Measurements from ENCODE around the gene KCNMA1.

Gene KCNMA1

DNA sequence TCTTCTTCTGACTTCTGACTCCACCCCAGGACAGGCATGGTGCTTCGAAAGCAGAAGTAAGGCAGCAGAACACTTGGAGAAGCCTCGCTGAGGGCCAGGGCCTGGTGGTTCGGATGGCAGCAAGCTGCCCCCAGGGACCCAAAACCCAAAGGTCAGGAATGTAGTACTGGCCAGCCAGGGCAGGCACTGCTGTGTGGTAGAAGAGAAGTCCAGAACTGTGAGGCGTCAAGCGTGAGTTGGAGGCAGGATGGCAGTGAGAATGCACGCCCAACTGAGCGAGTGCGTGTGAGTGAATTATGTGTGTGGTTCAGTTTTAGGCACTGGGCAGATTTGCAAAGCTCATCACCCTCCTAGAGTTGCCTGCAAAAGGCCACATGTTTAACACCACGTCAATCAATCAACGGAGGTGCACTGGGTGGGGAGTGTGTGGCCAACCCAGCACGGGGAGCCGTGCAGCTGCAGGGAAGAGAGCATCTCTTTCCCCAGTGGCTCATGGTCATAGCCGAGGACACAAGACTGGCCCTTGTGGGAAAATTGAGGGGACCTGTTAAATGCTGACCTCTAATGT lies 144.3 kb downstream of the KCNMA1 start:
- no peaks in the 10 kb centered on the region for H3K27me3 ChIP-seq (ENCODE audit: control insufficient read depth, insufficient read depth, low read length)
- WGBS (ENCODE audit: insufficient coverage, insufficient read length), result no CpG with 5 or more reads among the region's 13 CpGs
- no peak overlapping the region for H3K4me3 ChIP-seq (ENCODE audit: low read length)
- H3K4me1 ChIP-seq (ENCODE audit: control insufficient read depth, insufficient read depth, low read length), result peaks cover 2% of the 10 kb centered on the region; the same call in 1 of the 2 replicates
- DNase-seq (ENCODE audit: low read depth, low spot score), result no peak
- no peaks in the 10 kb centered on the region for H3K36me3 ChIP-seq (ENCODE audit: control insufficient read depth, insufficient read depth, low read length)
- no peaks in the 10 kb centered on the region for H3K9me3 ChIP-seq (ENCODE audit: control insufficient read depth, insufficient read depth, low read length)
- H3K27ac ChIP-seq (ENCODE audit: low read length), result no peak overlapping the region

DNA sequence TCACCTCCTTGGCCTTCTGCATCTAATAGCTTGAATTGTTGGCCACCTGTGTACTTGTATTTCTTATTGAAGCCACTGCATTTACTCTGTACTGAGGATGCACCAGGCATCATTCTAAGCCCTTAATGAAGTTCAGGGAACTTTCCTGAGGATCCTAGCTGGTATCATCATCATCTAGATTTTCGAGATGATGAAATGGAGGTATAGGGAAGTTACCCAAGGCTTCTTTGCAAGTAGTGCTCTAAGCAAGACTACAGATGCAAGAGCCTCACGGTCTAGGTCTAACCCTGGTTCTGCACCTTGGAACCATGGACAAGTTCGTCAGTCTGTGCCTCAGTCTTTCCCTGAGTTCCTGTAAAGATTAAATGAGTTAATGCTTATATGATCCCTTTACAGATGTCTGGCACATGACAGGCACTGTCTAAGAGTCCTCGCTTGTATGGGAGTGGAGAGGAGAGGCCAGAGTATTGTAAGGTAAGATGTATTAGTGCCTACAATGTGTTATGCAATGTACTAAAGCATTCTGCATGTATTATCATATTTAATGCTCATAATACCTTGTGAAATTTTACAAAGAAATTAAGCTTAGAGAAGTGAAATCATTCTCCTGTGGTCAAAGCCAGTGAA lies 145.1 kb downstream of the KCNMA1 start:
- Histone ChIP-seq H3K4me1 (ENCODE audit: control insufficient read depth, insufficient read depth, low read length) (peaks cover 2% of the 10 kb centered on the region; the same call in 1 of the 2 replicates), H3K9me3 (ENCODE audit: control insufficient read depth, insufficient read depth, low read length) (no peaks in the 10 kb centered on the region), H3K27ac (ENCODE audit: low read length) (no peak overlapping the region), H3K27me3 (ENCODE audit: control insufficient read depth, insufficient read depth, low read length) (no peaks in the 10 kb centered on the region), H3K4me3 (ENCODE audit: low read length) (no peak overlapping the region), H3K36me3 (ENCODE audit: control insufficient read depth, insufficient read depth, low read length) (no peaks in the 10 kb centered on the region)
- DNase-seq (ENCODE audit: low read depth, low spot score), result no peak
- WGBS (ENCODE audit: insufficient coverage, insufficient read length), result no CpG with 5 or more reads among the region's 4 CpGs

DNA sequence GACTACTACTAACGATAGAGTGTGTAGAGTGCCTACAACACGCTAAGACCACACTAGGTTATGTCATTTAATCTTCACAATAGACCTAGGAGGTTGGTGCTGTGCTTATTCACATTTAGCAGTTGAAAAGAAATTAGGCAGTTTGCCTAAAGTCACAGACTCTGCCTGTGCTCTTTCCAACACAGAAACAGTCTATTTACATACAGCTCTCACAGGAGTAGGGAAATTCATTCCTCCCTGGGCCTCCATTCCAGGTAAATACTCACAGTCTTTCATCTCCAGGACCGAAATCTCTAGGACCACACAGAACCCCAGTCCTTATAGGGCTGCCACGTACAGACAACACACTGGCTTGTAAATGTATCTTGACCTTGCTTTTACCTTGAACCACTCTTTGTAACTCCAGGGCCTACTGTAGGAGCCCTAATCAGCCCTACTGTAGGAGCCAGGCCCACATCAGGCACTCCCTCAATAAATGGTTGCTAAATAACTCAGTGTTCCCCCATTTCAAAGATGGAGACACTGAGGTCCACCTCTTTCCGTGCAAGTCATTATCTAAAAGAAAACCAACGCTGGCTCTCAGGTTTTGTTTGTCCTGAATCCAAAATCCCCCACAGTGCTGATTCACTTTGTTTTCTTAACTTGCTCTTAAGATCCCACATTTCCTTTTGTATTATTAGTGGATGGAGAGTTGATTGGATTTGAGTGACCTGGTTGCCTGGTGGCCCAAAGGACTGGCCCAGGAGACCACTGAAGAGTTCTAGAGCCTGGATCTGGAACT lies 146.9 kb downstream of the KCNMA1 start:
- no peak for DNase-seq (ENCODE audit: low read depth, low spot score)
- Histone ChIP-seq H3K36me3 (ENCODE audit: control insufficient read depth, insufficient read depth, low read length) (no peaks in the 10 kb centered on the region), H3K4me1 (ENCODE audit: control insufficient read depth, insufficient read depth, low read length) (no peaks in the 10 kb centered on the region; the same call in 1 of the 2 replicates), H3K27me3 (ENCODE audit: control insufficient read depth, insufficient read depth, low read length) (no peaks in the 10 kb centered on the region), H3K9me3 (ENCODE audit: control insufficient read depth, insufficient read depth, low read length) (no peaks in the 10 kb centered on the region), H3K27ac (ENCODE audit: low read length) (no peak overlapping the region), H3K4me3 (ENCODE audit: low read length) (no peak overlapping the region)
- no CpG with 5 or more reads among the region's 6 CpGs for WGBS (ENCODE audit: insufficient coverage, insufficient read length)

DNA sequence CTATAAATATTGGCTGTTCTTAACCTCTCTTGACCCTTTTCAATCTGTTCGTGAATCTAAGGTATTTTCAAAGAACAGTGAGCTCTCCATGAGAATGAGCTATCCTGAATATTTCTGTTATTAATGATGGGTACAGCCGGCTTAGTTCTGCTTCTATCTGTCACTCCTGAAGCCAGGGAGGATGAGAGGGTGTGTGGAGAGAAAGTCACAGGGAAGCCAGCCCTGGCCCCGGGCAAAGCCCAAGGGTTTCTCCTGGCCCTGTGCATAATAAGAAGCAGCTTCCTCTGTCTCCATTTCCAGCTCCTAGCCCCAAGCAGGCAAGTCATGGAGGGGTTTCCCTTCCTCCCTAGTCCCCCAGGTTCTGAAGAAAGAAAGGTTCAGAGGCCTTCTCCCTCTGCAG lies 151.1 kb downstream of the KCNMA1 start:
- no peaks in the 10 kb centered on the region for H3K27me3 ChIP-seq (ENCODE audit: control insufficient read depth, insufficient read depth, low read length)
- no peaks in the 10 kb centered on the region for H3K9me3 ChIP-seq (ENCODE audit: control insufficient read depth, insufficient read depth, low read length)
- no peak for DNase-seq (ENCODE audit: low read depth, low spot score)
- no peaks in the 10 kb centered on the region for H3K36me3 ChIP-seq (ENCODE audit: control insufficient read depth, insufficient read depth, low read length)
- H3K27ac ChIP-seq (ENCODE audit: low read length), result no peak overlapping the region
- no peak overlapping the region for H3K4me3 ChIP-seq (ENCODE audit: low read length)
- WGBS (ENCODE audit: insufficient coverage, insufficient read length), result no CpG with 5 or more reads among the region's 3 CpGs
- no peaks in the 10 kb centered on the region; the same call in 1 of the 2 replicates for H3K4me1 ChIP-seq (ENCODE audit: control insufficient read depth, insufficient read depth, low read length)

DNA sequence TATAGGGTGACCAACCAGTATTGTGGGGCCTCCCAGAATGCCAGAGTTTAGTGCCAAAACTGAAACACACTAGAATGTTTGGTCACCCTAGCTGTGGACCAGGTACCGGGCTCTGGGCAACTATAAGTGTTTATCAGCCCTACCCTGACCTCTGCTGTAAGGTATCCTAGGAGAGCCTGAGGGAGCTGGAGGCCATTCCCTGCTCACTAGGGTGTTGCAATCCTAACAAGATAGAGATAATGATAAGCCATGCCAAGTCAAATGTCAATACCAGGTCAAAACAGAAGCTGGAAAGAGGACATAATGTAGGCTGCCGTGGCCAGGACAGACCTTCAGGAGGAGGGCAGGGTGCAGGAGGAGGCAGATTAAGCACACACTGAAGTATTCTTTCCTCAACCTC lies 151.8 kb downstream of the KCNMA1 start:
- Histone ChIP-seq H3K27ac (ENCODE audit: low read length) (no peak overlapping the region), H3K27me3 (ENCODE audit: control insufficient read depth, insufficient read depth, low read length) (no peaks in the 10 kb centered on the region), H3K4me1 (ENCODE audit: control insufficient read depth, insufficient read depth, low read length) (no peaks in the 10 kb centered on the region), H3K36me3 (ENCODE audit: control insufficient read depth, insufficient read depth, low read length) (no peaks in the 10 kb centered on the region), H3K4me3 (ENCODE audit: low read length) (no peak overlapping the region), H3K9me3 (ENCODE audit: control insufficient read depth, insufficient read depth, low read length) (no peaks in the 10 kb centered on the region)
- no peak for DNase-seq (ENCODE audit: low read depth, low spot score)
- no CpG with 5 or more reads among the region's 2 CpGs for WGBS (ENCODE audit: insufficient coverage, insufficient read length)

DNA sequence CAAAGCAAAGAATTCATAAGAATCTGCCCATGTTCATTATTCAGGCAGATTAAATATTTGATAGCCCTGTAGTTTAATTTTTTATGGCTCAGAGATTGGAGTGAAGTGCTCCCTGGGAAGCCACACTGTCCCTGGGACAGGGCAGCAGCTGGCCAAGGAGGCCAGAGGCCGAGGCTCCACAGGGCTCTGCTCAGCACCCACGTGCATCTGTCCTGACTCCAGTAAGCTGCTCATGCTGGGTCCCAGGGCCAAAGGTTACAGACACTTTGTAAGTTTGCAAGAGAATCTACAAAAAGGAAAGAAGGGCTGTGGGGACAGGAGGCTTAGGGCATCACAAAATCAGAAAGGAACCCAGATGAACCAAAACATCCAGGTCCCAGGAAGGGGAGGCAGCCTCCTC lies 155.5 kb downstream of the KCNMA1 start:
- Histone ChIP-seq H3K9me3 (ENCODE audit: control insufficient read depth, insufficient read depth, low read length) (no peaks in the 10 kb centered on the region), H3K4me3 (ENCODE audit: low read length) (no peak overlapping the region), H3K36me3 (ENCODE audit: control insufficient read depth, insufficient read depth, low read length) (no peaks in the 10 kb centered on the region), H3K27ac (ENCODE audit: low read length) (no peak overlapping the region), H3K4me1 (ENCODE audit: control insufficient read depth, insufficient read depth, low read length) (no peaks in the 10 kb centered on the region), H3K27me3 (ENCODE audit: control insufficient read depth, insufficient read depth, low read length) (no peaks in the 10 kb centered on the region)
- WGBS (ENCODE audit: insufficient coverage, insufficient read length), result no CpG with 5 or more reads among the region's 2 CpGs
- no peak for DNase-seq (ENCODE audit: low read depth, low spot score)

DNA sequence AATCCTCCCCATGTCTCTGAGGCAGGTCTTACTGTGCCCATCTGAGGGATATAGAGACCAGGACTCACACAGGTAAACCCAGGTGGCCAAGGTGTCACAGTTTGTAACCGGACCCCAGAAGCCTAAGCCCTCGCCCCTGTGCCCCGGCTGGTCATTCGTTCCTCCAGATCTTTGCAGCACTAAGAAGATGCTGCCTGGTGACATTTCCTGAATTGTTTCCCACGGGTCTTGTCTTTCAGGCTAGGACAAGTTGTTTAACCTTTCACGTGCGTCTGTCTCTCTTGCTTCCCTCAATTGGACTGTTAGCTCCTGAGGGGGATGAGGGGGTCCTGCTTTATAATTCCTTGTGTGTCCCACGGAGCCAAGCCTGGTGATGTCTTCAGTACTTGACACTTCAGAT lies 158.0 kb downstream of the KCNMA1 start:
- WGBS (ENCODE audit: insufficient coverage, insufficient read length), result no CpG with 5 or more reads among the region's 8 CpGs
- H3K4me3 ChIP-seq (ENCODE audit: low read length), result no peak overlapping the region
- no peaks in the 10 kb centered on the region for H3K9me3 ChIP-seq (ENCODE audit: control insufficient read depth, insufficient read depth, low read length)
- no peak overlapping the region for H3K27ac ChIP-seq (ENCODE audit: low read length)
- H3K4me1 ChIP-seq (ENCODE audit: control insufficient read depth, insufficient read depth, low read length), result no peaks in the 10 kb centered on the region
- H3K36me3 ChIP-seq (ENCODE audit: control insufficient read depth, insufficient read depth, low read length), result no peaks in the 10 kb centered on the region
- H3K27me3 ChIP-seq (ENCODE audit: control insufficient read depth, insufficient read depth, low read length), result no peaks in the 10 kb centered on the region
- DNase-seq (ENCODE audit: low read depth, low spot score), result no peak

DNA sequence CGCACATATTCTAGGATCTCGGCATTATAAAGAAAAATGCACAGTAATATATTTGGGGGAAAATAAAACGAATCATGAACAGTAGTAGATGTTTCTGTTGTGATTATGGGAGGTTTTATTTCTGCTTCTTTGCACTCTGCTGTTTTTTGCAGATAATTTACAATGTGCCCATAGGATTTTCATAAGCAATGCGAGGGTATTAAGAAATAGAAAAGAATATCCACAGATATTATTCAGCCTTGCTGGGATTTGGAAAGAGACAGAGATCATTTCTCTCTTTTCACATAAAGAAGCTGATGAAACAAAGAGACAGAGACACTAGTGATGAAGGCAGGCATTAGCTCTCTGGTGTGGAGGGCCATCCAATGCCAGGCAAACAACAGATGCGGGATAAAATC lies 158.6 kb downstream of the KCNMA1 start:
- DNase-seq (ENCODE audit: low read depth, low spot score), result no peak
- WGBS (ENCODE audit: insufficient coverage, insufficient read length), result no CpG with 5 or more reads among the region's 5 CpGs

DNA sequence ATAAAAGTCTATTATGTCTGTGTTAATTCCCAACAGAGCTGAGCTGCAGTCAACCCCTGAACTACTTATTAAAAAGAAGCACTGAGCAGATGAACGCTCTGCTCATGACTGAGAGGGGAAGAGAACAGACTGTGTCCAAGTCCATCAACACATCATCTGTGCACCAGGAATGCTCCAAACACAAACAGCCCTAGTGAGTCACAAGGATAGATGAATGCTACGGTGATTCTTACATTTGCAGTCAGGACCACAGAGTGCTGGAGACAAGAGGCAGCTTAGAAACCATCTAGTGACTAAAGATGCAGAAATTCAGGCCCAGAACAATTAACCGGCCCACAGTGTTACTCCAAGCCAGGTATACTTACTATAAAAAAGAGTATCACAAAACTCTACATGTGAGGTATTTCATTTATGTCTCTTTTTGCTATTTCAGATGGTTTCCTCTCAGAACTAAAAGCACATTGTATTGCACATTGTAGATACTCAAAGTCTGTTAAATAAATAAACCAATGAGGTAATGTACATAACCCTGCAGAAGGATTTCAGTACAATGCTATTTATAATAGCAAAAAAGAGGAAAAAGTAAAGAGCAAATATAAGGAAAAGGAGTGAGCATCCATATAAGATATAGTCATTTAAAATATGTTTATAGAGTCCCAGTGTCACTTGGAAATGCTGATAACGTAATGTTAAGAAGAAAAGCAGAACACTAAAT lies 159.2 kb downstream of the KCNMA1 start:
- H3K9me3 ChIP-seq (ENCODE audit: control insufficient read depth, insufficient read depth, low read length), result no peaks in the 10 kb centered on the region
- no peak overlapping the region for H3K27ac ChIP-seq (ENCODE audit: low read length)
- H3K27me3 ChIP-seq (ENCODE audit: control insufficient read depth, insufficient read depth, low read length), result no peaks in the 10 kb centered on the region
- H3K4me3 ChIP-seq (ENCODE audit: low read length), result no peak overlapping the region
- H3K36me3 ChIP-seq (ENCODE audit: control insufficient read depth, insufficient read depth, low read length), result no peaks in the 10 kb centered on the region
- no CpG with 5 or more reads among the region's 4 CpGs for WGBS (ENCODE audit: insufficient coverage, insufficient read length)
- H3K4me1 ChIP-seq (ENCODE audit: control insufficient read depth, insufficient read depth, low read length), result no peaks in the 10 kb centered on the region
- no peak for DNase-seq (ENCODE audit: low read depth, low spot score)

More for the DNA sequence above, 158.6 kb downstream of the KCNMA1 start:
- H3K4me3 ChIP-seq (ENCODE audit: low read length), result no peak overlapping the region
- no peaks in the 10 kb centered on the region for H3K36me3 ChIP-seq (ENCODE audit: control insufficient read depth, insufficient read depth, low read length)
- H3K9me3 ChIP-seq (ENCODE audit: control insufficient read depth, insufficient read depth, low read length), result no peaks in the 10 kb centered on the region
- H3K4me1 ChIP-seq (ENCODE audit: control insufficient read depth, insufficient read depth, low read length), result no peaks in the 10 kb centered on the region
- no peak overlapping the region for H3K27ac ChIP-seq (ENCODE audit: low read length)
- no peaks in the 10 kb centered on the region for H3K27me3 ChIP-seq (ENCODE audit: control insufficient read depth, insufficient read depth, low read length)

DNA sequence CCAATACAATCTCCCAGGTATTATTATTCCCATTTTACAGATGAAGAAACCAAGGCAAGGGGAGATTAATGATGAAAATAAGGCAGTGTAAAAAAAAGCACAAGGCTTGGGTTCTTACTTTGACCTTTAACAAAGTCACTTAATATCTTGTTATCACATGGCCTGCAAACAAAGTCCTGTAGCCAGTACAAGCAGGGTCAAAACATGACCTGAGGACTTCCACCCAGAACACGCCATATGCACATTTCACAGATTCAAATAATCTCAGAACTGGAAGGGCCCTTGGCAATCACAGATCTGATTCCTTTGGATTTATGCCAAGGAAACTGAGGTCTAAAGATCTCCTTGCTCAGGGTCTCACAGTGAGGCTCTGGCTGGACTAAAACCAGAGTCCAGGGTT lies 162.1 kb downstream of the KCNMA1 start:
- Histone ChIP-seq H3K36me3 (ENCODE audit: control insufficient read depth, insufficient read depth, low read length) (no peaks in the 10 kb centered on the region), H3K27ac (ENCODE audit: low read length) (no peak overlapping the region), H3K27me3 (ENCODE audit: control insufficient read depth, insufficient read depth, low read length) (no peaks in the 10 kb centered on the region), H3K9me3 (ENCODE audit: control insufficient read depth, insufficient read depth, low read length) (no peaks in the 10 kb centered on the region), H3K4me3 (ENCODE audit: low read length) (no peak overlapping the region), H3K4me1 (ENCODE audit: control insufficient read depth, insufficient read depth, low read length) (no peaks in the 10 kb centered on the region)
- WGBS (ENCODE audit: insufficient coverage, insufficient read length), result no CpG with 5 or more reads among the region's 1 CpG
- DNase-seq (ENCODE audit: low read depth, low spot score), result no peak

Data from iPS DF 6.9 (cell line).